ENCODE data around the gene TRIM39.
"Not testable (repeated sequence)": the region's sequence is repeated elsewhere in the genome, so short reads cannot be mapped to it uniquely, and the experiment has no call there.

Gene TRIM39

GRCh38 chr6:30326526-30327231 lies at the start of gene TRIM39:
Gene TRIM39, plus strand, starts transcription at chr6:30326927. Its CDS starts 2,391 bp downstream, at chr6:30329318.
- DNase-seq: peak; percentile 92

GRCh38 chr6:30280988-30281387 lies 45.7 kb upstream of the TRIM39 start:
- DNase-seq: not testable (repeated sequence)

- no peak for DNase-seq
Measured at GRCh38 chr6:30282522-30282921, 44.2 kb upstream of the TRIM39 start.

- DNase-seq: no peak
Measured at GRCh38 chr6:30283761-30284160, 43.0 kb upstream of the TRIM39 start.

- DNase-seq: no peak
Measured at GRCh38 chr6:30287139-30287538, 39.6 kb upstream of the TRIM39 start.

GRCh38 chr6:30295837-30296236 lies 30.9 kb upstream of the TRIM39 start:
- DNase-seq: no peak

GRCh38 chr6:30304002-30304401 lies 22.7 kb upstream of the TRIM39 start:
- no peak for DNase-seq

GRCh38 chr6:30311101-30311500 lies 15.6 kb upstream of the TRIM39 start:
- DNase-seq: no peak

- DNase-seq: no peak
Measured at GRCh38 chr6:30311671-30312070, 15.1 kb upstream of the TRIM39 start.

GRCh38 chr6:30312266-30312665 lies 14.5 kb upstream of the TRIM39 start:
- DNase-seq: no peak

- no peak for DNase-seq
Measured at GRCh38 chr6:30312676-30313321, 13.9 kb upstream of the TRIM39 start.

- no peak for DNase-seq
Measured at GRCh38 chr6:30315156-30315555, 11.6 kb upstream of the TRIM39 start.

GRCh38 chr6:30317913-30318589 lies 8.7 kb upstream of the TRIM39 start:
- no peak for DNase-seq

GRCh38 chr6:30319146-30319835 lies 7.4 kb upstream of the TRIM39 start:
- no peak for DNase-seq

- no peak for DNase-seq
Measured at GRCh38 chr6:30321692-30322388, 4.9 kb upstream of the TRIM39 start.

- DNase-seq: no peak
Measured at GRCh38 chr6:30322527-30323501, 3.9 kb upstream of the TRIM39 start.

GRCh38 chr6:30323806-30324205 lies 2.9 kb upstream of the TRIM39 start:
- no peak for DNase-seq

- no peak for DNase-seq
Measured at GRCh38 chr6:30325150-30325872, 1.4 kb upstream of the TRIM39 start.

GRCh38 chr6:30325873-30326525 lies 728 bp upstream of the TRIM39 start:
- DNase-seq: peak; percentile 54

- DNase-seq: no peak
Measured at GRCh38 chr6:30327232-30327746, 562 bp downstream of the TRIM39 start.

All from left hindlimb (tissue), 1 donor.